ENCODE data around the gene CCDC159.
"Not testable (repeated sequence)": the region's sequence is repeated elsewhere in the genome, so short reads cannot be mapped to it uniquely, and the experiment has no call there.

CCDC159 gene

GRCh38 chr19:11338569-11339253, 7.6 kb upstream of the CCDC159 start:
- FAIRE-seq (no peak), DNase-seq (ENCODE audit: insufficient read length, low spot score) (no peak)
- no peak for TF ChIP-seq CTCF (IDR thresholded peaks at IDR 0.05; ENCODE audit: insufficient read depth, missing control alignments)

- FAIRE-seq: no peak
- no peak for TF ChIP-seq CTCF (IDR thresholded peaks at IDR 0.05; ENCODE audit: insufficient read depth, missing control alignments)
- peak; percentile 99 for DNase-seq (ENCODE audit: insufficient read length, low spot score)
These were observed 6.8 kb upstream of the CCDC159 start, which contains the start of gene RAB3D for GRCh38 chr19:11339254-11340098. RAB3D (minus strand) TSS chr19:11339657; CDS start chr19:11337399, 2,258 bp downstream.

- DNase-seq (ENCODE audit: insufficient read length, low spot score); FAIRE-seq: not testable (repeated sequence)
These were observed 6.2 kb upstream of the CCDC159 start for GRCh38 chr19:11340099-11340467.

- TF ChIP-seq CTCF (IDR thresholded peaks at IDR 0.05; ENCODE audit: insufficient read depth, missing control alignments): no peak
- no peak for DNase-seq (ENCODE audit: insufficient read length, low spot score)
- FAIRE-seq: no peak
These were observed 3.9 kb upstream of the CCDC159 start for GRCh38 chr19:11342429-11342828.

GRCh38 chr19:11345122-11345803, 1.1 kb upstream of the CCDC159 start:
- no peak for FAIRE-seq
- no peak for TF ChIP-seq CTCF (IDR thresholded peaks at IDR 0.05; ENCODE audit: insufficient read depth, missing control alignments)

GRCh38 chr19:11347546-11348039, 1.3 kb downstream of the CCDC159 start:
- TF ChIP-seq CTCF (IDR thresholded peaks at IDR 0.05; ENCODE audit: insufficient read depth, missing control alignments): no peak
- no peak for DNase-seq (ENCODE audit: insufficient read length, low spot score)
- no peak for FAIRE-seq

More at GRCh38 chr19:11345122-11345803, 1.1 kb upstream of the CCDC159 start:
- no peak for DNase-seq (ENCODE audit: insufficient read length, low spot score)

GRCh38 chr19:11349171-11349570, 2.9 kb downstream of the CCDC159 start:
- FAIRE-seq (no peak), DNase-seq (ENCODE audit: insufficient read length, low spot score) (no peak)
- TF ChIP-seq CTCF (IDR thresholded peaks at IDR 0.05; ENCODE audit: insufficient read depth, missing control alignments): no peak

- not testable (repeated sequence) for FAIRE-seq; DNase-seq (ENCODE audit: insufficient read length, low spot score)
These were observed 7.8 kb downstream of the CCDC159 start for GRCh38 chr19:11354102-11354501.
